ENCODE measurements around the gene MORN1. TPM values are rescaled to one million over a fixed set of nuclear protein-coding genes. Genes with fewer than 3 reads are reported as not detected.

MORN1 gene
- total and polyA plus RNA-seq, 2 of the 8 experiments (the other 6 are each of a cell fraction or from before 2014, with no cell fraction given), result 5.0 to 9.1 TPM

- Histone ChIP-seq H3K23ac (ENCODE audit: insufficient read length) (no peak overlapping the region), H4K20me1 (replicated peaks in 1 of 2; ENCODE audit: control insufficient read depth in 1 of 2, insufficient read depth in 2 of 2, low read length in 2 of 2) (peaks cover 0 to 1% of the 10 kb centered on the region in 2 experiments), H3K56ac (replicated peaks; ENCODE audit: insufficient read length, low read depth, low read length) (no peak overlapping the region), H3K79me2 (ENCODE audit: control insufficient read depth in 1 of 2, insufficient read depth in 2 of 2, low read length in 2 of 2) (no peaks in the 10 kb centered on the region), H2BK5ac (ENCODE audit: low read depth, low read length) (no peak overlapping the region), H3K9me3 (ENCODE audit: insufficient read depth in 2 of 2, low read depth in 1 of 2, low read length in 1 of 2) (peaks cover 0 to 4% of the 10 kb centered on the region in 2 experiments; a peak in 1 of 4 replicates), H2AK5ac (ENCODE audit: low read depth, low read length) (no peak overlapping the region), H3K23me2 (ENCODE audit: low read depth, low read length) (no peaks in the 10 kb centered on the region), H3K27ac (ENCODE audit: low read depth, low read length) (no peak overlapping the region), H3K79me1 (ENCODE audit: low read depth, low read length) (no peaks in the 10 kb centered on the region), H2BK120ac (replicated peaks; ENCODE audit: low read depth, low read length) (no peak overlapping the region), H4K91ac (replicated peaks; ENCODE audit: insufficient read length, low read length) (no peak overlapping the region), H3K9ac (replicated peaks in 1 of 4; ENCODE audit: extremely low read depth in 1 of 4, low read depth in 3 of 4, low read length in 3 of 4) (no peak overlapping the region), H3K4me3 (ENCODE audit: extremely low read depth in 1 of 4, insufficient read depth in 2 of 4, low read depth in 3 of 4, low read length in 4 of 4) (no peak overlapping the region), H3K4ac (replicated peaks; ENCODE audit: insufficient read length, low read depth, low read length) (no peak overlapping the region), H3K36me3 (ENCODE audit: control insufficient read depth in 2 of 4, insufficient read depth in 4 of 4, low read length in 3 of 4) (no peaks in the 10 kb centered on the region), H3K18ac (ENCODE audit: extremely low read depth, low read length) (no peak overlapping the region), H3K14ac (ENCODE audit: insufficient read length) (peak overlapping the region; percentile 55), H4K8ac (ENCODE audit: extremely low read depth, insufficient read depth, low read length) (peak overlapping the region; percentile 51), H4K5ac (ENCODE audit: insufficient read length, low read depth, low read length) (no peak overlapping the region), H2AFZ (ENCODE audit: low read length) (no peak overlapping the region), H3K4me2 (ENCODE audit: insufficient read depth in 1 of 2, low read depth in 2 of 2, low read length in 2 of 2) (no peak overlapping the region), H2BK15ac (ENCODE audit: low read length) (no peak overlapping the region), H2BK20ac (ENCODE audit: low read length) (no peak overlapping the region), H3K4me1 (replicated peaks in 1 of 4; ENCODE audit: control insufficient read depth in 3 of 4, insufficient read depth in 4 of 4, low read length in 3 of 4) (no peaks in the 10 kb centered on the region), H3K27me3 (replicated peaks in 1 of 4; ENCODE audit: control insufficient read depth in 3 of 4, extremely low read depth in 1 of 4, insufficient read depth in 3 of 4, low read length in 3 of 4) (no peaks in the 10 kb centered on the region; a peak in 2 of 7 replicates), H2BK12ac (ENCODE audit: low read depth, low read length) (no peak overlapping the region)
- WGBS, 2 experiments (ENCODE audit: extremely low coverage in 1 of 2, insufficient coverage in 1 of 2, insufficient read length in 1 of 2, insufficient replicate concordance in 2 of 2, low coverage in 1 of 2, low lambda C conversion rate in 2 of 2, missing lambda C conversion rate in 1 of 2), result 86% methylated on average over 9 of the region's 9 CpGs; no CpG with 5 or more reads in 1 of the 2 experiments
- ChIA-PET CTCF (ENCODE audit: partially characterized antibody) (interaction anchor here (1.0 to 2.0 kb wide), 3 partner anchors 19 to 89 kb away, joined by 3 to 4 read pairs (median 4); no protein-coding TSS in a partner anchor), POLR2A (ENCODE audit: partially characterized antibody) (interaction anchor here (1.2 kb wide), 1 partner anchor 33 kb away, joined by 3 read pairs; no protein-coding TSS in a partner anchor)
- FAIRE-seq, result no peak
- DNase-seq (ENCODE audit: low read depth in 1 of 2, low spot score in 2 of 2), result no peak
Observed at GRCh38 chr1:2435091-2435490, 43.7 kb upstream of the MORN1 start.

All from H1 (cell line).